Activated CD4-positive, alpha-beta T cell treated with anti-CD3 and anti-CD28 coated beads for 36 hours (primary cell): ENCODE measurements around the gene ZNF660. TPM values are rescaled to one million over a fixed set of nuclear protein-coding genes. Genes with fewer than 3 reads are reported as not detected.
A peak's percentile ranks its signal among the peaks of the same experiment; 100 is the strongest.

ENCODE experiments used
- ATAC-seq: fragments of 200-7000 bp; cut with Tn5 transposase; one replicate; pipeline ENCODE4 v1.10.0; 2021; ENCODE audit warnings: mild to moderate bottlenecking, moderate library complexity
- CTCF ChIA-PET: fragments of 350-600 bp; sonication (Branson Sonifier 250); formaldehyde crosslinking; loops from one replicate; lab custom pipeline; 2021; ENCODE audit warnings: antibody characterized with exemption; lab: Charles Lee
- POLR2A ChIA-PET: fragments of 350-600 bp; sonication (Branson Sonifier 250); formaldehyde crosslinking; loops from one replicate; lab custom pipeline; 2021; ENCODE audit warnings: antibody characterized with exemption, inconsistent platforms; lab: Charles Lee
- DNase-seq: peaks from one replicate; pipeline ENCODE4 v3.0.0-alpha.2; 2020
- H3K27ac Mint-ChIP-seq: one replicate; pipeline ENCODE4 v1.8.0; 2021; ENCODE audit warnings: mixed read lengths
- H3K27me3 Mint-ChIP-seq: one replicate; pipeline ENCODE4 v1.8.0; 2021; ENCODE audit warnings: mixed read lengths
- H3K36me3 Mint-ChIP-seq: one replicate; pipeline ENCODE4 v1.8.0; 2021; ENCODE audit warnings: low read depth, mixed read lengths
- H3K4me1 Mint-ChIP-seq: one replicate; pipeline ENCODE4 v1.8.0; 2021; ENCODE audit warnings: mixed read lengths
- H3K4me3 Mint-ChIP-seq: one replicate; pipeline ENCODE4 v1.8.0; 2021; ENCODE audit warnings: mild to moderate bottlenecking, moderate library complexity, mixed read lengths
- H3K9me3 Mint-ChIP-seq: one replicate; pipeline ENCODE4 v1.8.0; 2021; ENCODE audit warnings: low read depth, mixed read lengths
- intact Hi-C, 2 experiments: fragments of 100-400 bp; cut with DNase I in 1 of 2; cut with micrococcal nuclease in 1 of 2; formaldehyde crosslinking; loops; one replicate each; pipeline versions ENCODE4 v1.14.2 to v1.15.1; 2022 to 2024; cut with DNase I, micrococcal nuclease
- total RNA-seq, 2 experiments: library from RNA; stranded (reverse); gene quantifications; one replicate each; pipeline ENCODE4 v1.2.3, GENCODE V29; 2021

The ZNF660 gene
- total RNA-seq, 2 experiments from 2014 or later: 0.21 to 0.89 TPM

DNA sequence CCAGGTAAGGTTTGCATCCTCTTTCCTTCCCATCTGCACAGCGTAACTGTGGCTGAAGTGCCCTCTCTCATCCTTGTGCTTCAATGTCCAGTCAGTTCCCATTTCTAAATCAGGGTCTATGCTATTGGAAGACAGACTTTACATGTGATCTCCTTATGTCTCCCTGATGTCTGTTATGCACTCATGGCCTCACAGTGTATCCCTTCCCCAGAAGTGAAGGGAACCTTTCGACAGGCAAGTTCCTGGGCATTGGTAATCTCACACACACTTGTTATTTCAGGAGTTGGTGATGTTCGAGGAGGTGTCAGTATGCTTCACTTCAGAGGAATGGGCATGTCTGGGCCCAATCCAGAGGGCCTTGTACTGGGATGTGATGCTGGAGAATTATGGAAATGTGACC is 47.4 kb downstream of the ZNF660 start:
- Mint-ChIP-seq H3K27me3 (no peaks in the 10 kb centered on the region), H3K36me3 (peaks cover 74% of the 10 kb centered on the region), H3K4me3 (no peak overlapping the region), H3K4me1 (peaks cover 7% of the 10 kb centered on the region), H3K27ac (no peak overlapping the region), H3K9me3 (peaks cover 8% of the 10 kb centered on the region)
- ATAC-seq: no peak
- ChIA-PET POLR2A (no interaction called here), CTCF (no interaction called here)
- intact Hi-C loops: no loop called here
- DNase-seq: no peak

DNA sequence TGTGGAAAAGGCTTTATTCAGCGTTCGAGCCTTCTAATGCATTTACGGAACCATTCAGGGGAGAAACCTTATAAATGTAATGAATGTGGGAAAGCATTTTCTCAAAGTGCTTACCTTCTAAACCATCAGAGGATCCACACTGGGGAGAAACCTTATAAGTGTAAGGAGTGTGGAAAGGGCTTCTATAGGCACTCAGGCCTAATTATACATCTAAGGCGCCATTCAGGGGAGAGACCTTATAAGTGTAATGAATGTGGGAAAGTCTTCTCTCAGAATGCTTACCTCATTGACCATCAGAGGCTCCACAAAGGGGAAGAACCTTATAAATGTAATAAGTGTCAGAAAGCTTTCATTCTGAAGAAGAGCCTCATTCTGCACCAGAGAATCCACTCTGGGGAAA is 57.6 kb downstream of the ZNF660 start:
- peaks cover 55% of the 10 kb centered on the region for H3K9me3 Mint-ChIP-seq

DNA sequence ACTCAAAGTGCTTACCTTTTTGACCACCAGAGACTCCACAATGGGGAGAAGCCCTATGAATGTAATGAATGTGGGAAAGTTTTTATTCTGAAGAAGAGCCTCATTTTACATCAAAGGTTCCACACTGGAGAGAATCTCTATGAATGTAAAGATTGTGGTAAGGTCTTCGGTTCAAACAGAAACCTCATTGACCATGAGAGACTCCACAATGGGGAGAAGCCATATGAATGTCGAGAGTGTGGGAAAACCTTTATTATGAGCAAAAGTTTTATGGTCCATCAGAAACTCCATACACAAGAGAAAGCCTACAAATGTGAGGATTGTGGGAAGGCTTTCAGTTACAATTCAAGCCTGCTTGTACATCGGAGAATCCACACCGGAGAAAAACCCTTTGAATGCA is 58.3 kb downstream of the ZNF660 start:
- CTCF ChIA-PET: no interaction called here
- Mint-ChIP-seq H3K27ac (no peak overlapping the region), H3K9me3 (peaks cover 56% of the 10 kb centered on the region), H3K27me3 (no peaks in the 10 kb centered on the region), H3K36me3 (peaks cover 69% of the 10 kb centered on the region), H3K4me3 (no peak overlapping the region), H3K4me1 (peaks cover 6% of the 10 kb centered on the region)
- ATAC-seq (no peak), DNase-seq (no peak)
- intact Hi-C loops: loop anchor here in 1 of 2 experiments (5.0 kb wide), 1 partner anchor 79 kb away; no protein-coding TSS in a partner anchor
- POLR2A ChIA-PET: no interaction called here

More for the DNA sequence above, 57.6 kb downstream of the ZNF660 start:
- Mint-ChIP-seq H3K4me3 (no peak overlapping the region), H3K27me3 (no peaks in the 10 kb centered on the region), H3K36me3 (peaks cover 70% of the 10 kb centered on the region), H3K4me1 (no peaks in the 10 kb centered on the region), H3K27ac (no peak overlapping the region)
- ATAC-seq: no peak
- no peak for DNase-seq
- intact Hi-C loops: loop anchor here in 1 of 2 experiments (5.0 kb wide), 1 partner anchor 80 kb away; no protein-coding TSS in a partner anchor
- CTCF ChIA-PET: no interaction called here
- POLR2A ChIA-PET: no interaction called here

DNA sequence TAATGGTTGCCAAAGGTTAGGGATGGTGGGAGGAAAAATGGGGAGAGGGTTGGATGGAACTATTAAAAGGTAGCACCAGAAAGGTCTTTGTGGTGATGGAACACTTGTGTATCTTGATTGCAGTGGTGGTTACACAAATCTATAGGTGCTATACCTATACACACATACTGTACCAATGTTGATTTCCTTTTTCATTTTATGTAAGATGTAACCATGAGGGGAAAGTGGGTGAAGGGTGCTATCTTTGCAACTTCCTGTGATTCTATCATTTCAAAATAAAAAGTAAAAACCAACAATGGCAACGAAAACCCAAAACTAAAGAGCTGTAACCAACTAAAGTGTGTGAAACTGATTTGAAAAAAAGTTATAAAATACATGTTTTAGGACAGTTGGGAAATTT is 63.0 kb downstream of the ZNF660 start:
- ChIA-PET CTCF (interaction anchor here (0.8 kb wide), 1 partner anchor 428 kb away, joined by 3 read pairs; no protein-coding TSS in a partner anchor), POLR2A (no interaction called here)
- intact Hi-C loops: loop anchor here (1.0 to 5.0 kb wide), 3 partner anchors 22 to 40 kb away; partner anchors contain the start of gene ZNF197 (in 2 of the 2)
- Mint-ChIP-seq H3K4me3 (peak overlapping the region; percentile 76), H3K9me3 (peaks cover 33% of the 10 kb centered on the region), H3K27me3 (no peaks in the 10 kb centered on the region), H3K4me1 (peaks cover 8% of the 10 kb centered on the region), H3K27ac (no peak overlapping the region), H3K36me3 (peaks cover 49% of the 10 kb centered on the region)
- no peak for ATAC-seq
- no peak for DNase-seq

DNA sequence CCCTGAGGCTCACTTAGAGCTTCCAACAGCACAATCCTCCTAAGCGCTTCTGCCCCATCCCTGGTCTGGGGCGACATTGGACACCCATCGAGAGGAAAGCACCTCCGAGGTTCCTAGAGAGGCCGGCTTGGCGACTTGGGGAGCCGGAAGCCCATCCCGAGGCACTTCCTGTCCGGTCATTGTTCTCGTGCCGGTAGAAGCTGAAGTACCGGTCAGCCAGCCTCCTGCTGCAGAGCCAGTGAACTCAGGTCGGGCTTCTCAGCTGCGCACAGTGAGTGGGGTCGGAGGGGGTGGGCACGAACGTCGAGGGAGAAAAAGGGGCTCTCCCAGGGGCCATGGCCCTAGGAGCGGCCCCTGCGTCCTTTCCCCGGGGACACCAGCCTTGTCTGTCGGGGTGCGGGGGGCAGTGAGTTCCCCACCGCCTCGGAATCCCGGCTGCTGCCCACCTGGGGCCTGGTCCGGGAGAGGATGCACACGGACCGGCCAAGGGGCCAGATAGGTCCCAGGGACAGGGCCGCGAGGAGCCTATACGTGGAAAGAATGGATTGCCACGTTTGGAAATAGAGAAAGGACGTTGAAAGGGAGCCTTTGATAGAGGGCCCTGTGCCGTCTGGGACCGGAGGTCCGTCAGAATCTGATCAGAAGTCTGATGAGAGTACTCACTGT is 63.9 kb downstream of the ZNF660 start, which contains the start of gene ZNF35:
Gene ZNF35, plus strand, starts transcription at position 169 of the 666 bp plus-strand sequence. CDS start 2,336 bp downstream, outside the sequence.
- CTCF ChIA-PET: no interaction called here
- Mint-ChIP-seq H3K4me3 (peak within 1 kb of the TSS; percentile 76), H3K9me3 (peaks cover 28% of the 10 kb centered on the region), H3K4me1 (peaks cover 8% of the 10 kb centered on the region), H3K36me3 (peaks cover 48% of the 10 kb centered on the region), H3K27me3 (no peaks in the 10 kb centered on the region), H3K27ac (no peak within 1 kb of the TSS)
- POLR2A ChIA-PET: no interaction called here
- peak; percentile 85 for ATAC-seq
- intact Hi-C loops: loop anchor here (1.0 to 5.0 kb wide), 3 partner anchors 23 to 39 kb away; partner anchors contain the start of gene ZNF197 (in 2 of the 2)
- peak; percentile 67 for DNase-seq

Other genes starting within 250 kb of the ZNF660 start
- 10 to 100 TPM; 14.8 to 17.0 TPM for gene TCAIM, start 246.2 kb upstream of the ZNF660 start, total RNA-seq
- gene ZNF445, start 107.3 kb upstream of the ZNF660 start, total RNA-seq: 10 to 100 TPM; 13.2 to 16.3 TPM
- 1 to 10 TPM; 2.0 TPM for gene ZKSCAN7, start 29.8 kb upstream of the ZNF660 start, total RNA-seq
- 10 to 100 TPM; 10.9 to 11.6 TPM for gene ZNF197, start 40.1 kb downstream of the ZNF660 start, total RNA-seq
- gene ZNF35, start 63.8 kb downstream of the ZNF660 start, total RNA-seq: 1 to 10 TPM; 2.0 to 2.7 TPM
- 1 to 10 TPM; 1.8 to 2.4 TPM for gene ZNF502, start 127.7 kb downstream of the ZNF660 start, total RNA-seq
- gene ZNF501, start 144.7 kb downstream of the ZNF660 start, total RNA-seq: 1 to 10 TPM; 1.7 to 2.0 TPM
- 10 to 100 TPM; 40.2 to 74.1 TPM for gene KIAA1143, start 176.7 kb downstream of the ZNF660 start, total RNA-seq
- gene KIF15, start 176.8 kb downstream of the ZNF660 start, total RNA-seq: 10 to 100 TPM; 40.1 to 51.7 TPM